Jurkat, Clone E6-1 (cell line): ENCODE data around the gene AQP12A.
"Not testable (repeated sequence)": the region's sequence is repeated elsewhere in the genome, so short reads cannot be mapped to it uniquely, and the experiment has no call there.

ENCODE experiments used
- DNase-seq: peaks from one replicate; pipeline ENCODE4 v3.0.0-alpha.2; 2011; ENCODE audit warnings: low read depth, low spot score
- H3K4me3 ChIP-seq: 2 replicates; pipeline ENCODE4 v1.5.1; 2011; ENCODE audit warnings: mild to moderate bottlenecking, low read length, control low read depth, moderate library complexity

AQP12A gene

DNA sequence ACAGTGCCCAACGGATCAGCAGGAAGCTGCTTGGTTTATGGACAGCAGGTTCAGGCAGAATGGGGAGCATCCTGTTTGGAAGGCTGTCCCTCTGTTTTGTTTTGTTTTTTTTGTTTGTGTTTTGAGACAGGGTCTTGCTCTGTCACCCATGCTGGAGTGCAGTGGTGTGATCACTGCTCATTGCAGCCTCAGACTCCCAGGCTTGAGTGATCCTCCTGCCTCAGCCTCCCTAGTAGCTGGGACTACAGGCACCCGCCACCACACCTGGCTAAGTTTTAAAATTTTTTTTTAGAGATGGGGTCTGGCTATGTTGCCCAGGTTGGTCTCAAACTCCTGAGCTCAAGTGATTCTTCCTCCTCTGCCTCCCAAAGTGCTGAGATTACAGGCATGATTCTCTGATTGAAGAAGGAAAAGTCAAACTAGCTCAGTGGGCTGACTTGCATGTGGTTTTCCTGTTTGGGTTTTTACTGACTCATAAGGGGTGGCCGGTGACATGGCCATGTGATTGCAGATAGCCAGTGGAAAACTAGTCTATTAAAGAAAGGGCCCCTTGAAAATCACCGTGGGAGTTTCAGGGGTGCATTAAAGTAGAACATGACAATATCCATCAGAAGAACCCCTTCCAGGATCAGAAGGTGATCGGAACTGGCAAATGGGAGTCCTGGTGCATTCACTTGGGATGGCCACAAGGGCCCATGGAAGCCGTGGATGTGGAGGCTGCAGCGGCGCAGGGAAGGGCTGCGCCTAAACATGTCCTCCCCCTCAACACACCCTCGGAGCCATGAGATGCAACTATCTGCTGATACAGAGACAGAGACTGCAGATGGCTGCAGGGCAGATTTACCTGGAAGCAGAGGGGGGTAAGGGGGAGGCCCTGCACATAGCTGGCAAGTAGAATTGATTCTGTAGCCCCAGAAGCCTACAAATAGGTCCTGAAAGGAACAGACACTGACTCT is 35.5 kb upstream of the AQP12A start:
- H3K4me3 ChIP-seq = no peak overlapping the region
- DNase-seq = no peak

DNA sequence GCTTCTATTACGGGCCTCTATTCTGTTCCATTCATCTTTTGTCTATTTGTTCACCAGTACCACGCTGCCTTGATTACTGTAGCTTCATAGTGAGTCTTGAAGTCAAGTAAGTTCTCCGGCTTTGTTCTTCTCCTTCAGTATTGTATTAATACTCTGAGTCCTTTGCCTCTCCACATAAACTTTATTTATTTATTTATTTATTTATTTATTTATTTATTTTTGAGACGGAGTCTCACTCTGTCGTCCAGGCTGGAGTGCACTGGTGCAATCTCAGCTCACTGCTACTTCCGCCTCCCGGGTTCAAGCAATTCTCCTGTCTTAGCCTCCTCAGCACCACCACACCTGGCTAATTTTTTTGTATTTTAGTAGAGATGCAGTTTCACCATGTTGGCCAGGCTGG is 31.8 kb upstream of the AQP12A start:
- DNase-seq, H3K4me3 ChIP-seq: not testable (repeated sequence)

DNA sequence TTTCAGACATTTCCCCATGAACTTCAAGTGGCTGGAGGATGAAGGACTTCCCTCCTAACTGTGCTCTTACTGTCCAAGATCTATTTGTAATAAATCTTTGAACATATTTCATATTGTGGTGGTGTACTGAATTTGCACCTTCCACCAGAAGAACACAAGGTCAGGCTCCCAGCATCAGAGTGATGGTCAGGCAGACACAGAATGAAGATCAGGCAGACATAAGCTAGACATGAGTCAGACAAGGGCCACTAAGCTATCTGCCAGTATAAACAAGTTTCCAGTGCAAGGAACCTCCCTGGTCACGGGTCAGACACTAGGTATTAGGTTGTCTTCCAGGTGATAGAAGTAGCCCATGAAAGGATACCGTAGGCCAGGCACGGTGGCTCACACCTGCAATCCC is 29.0 kb upstream of the AQP12A start:
- no peak for DNase-seq
- no peak overlapping the region for H3K4me3 ChIP-seq

DNA sequence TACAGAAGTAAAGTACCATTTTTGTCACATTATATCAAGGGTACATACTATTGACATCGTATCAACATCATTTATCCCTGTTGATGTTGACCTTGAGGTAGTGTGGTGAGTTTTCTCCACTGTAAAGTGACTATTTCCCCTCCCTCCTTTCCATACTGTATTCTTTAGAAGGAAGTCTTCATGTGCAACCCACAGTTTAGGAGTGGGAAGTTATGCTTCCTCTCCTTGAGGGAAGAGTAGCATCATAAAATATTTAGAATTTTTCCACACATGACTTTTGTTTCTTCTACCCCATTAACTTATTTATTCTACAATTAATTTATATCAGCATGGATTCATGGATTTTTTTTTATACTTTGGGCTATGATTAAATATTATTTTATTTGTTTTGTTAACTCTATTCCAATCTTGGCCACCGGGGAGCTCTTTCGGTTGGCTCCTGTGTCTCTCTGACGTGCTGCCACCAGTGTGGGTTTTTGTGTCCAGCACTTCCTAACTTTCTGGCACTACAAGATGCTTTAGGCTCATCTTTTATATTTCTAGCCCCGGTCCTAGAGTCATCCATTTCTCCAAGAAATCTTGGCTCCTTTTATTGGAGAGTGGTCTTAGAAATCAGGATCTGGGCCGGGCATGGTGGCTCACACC is 28.0 kb upstream of the AQP12A start:
- H3K4me3 ChIP-seq = no peak overlapping the region
- no peak for DNase-seq

DNA sequence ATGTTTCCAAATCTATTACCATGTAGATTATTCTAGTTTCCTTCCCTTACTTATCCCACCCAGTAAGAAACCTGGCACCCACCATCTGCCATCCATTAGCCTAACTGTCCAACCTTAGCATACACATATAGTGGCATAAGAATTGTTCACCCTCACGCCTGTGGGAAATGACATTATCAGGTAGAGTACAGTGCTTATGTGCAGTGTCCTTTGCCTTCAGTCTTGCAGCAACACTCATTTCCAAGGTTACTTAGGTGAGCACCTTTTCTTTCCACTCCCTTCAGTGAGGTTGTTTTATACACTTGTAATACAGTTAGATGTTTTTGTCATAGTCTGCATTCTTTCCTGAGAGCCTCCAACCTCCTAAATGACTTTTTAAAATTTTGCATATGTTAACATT is 27.0 kb upstream of the AQP12A start:
- H3K4me3 ChIP-seq = no peak overlapping the region
- DNase-seq = no peak

DNA sequence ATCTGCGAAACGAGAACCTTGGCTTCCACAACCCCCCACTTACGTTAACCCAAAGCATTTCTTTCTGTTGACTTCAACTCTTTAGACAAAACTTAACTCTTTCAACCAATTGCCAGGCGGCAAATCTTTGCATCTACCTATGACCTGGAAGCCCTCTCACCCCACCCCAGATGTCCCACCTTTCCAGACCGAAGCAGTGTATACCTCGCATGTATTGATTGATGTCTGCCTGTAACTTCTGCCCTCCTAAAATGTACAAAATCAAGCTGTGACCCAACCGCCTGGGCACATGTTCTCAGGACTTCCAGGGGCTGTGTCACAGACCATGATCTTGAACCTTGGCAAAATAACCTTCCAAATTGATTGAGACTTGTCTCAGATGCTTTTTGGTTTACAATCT is 21.3 kb upstream of the AQP12A start:
- no peak overlapping the region for H3K4me3 ChIP-seq
- no peak for DNase-seq

DNA sequence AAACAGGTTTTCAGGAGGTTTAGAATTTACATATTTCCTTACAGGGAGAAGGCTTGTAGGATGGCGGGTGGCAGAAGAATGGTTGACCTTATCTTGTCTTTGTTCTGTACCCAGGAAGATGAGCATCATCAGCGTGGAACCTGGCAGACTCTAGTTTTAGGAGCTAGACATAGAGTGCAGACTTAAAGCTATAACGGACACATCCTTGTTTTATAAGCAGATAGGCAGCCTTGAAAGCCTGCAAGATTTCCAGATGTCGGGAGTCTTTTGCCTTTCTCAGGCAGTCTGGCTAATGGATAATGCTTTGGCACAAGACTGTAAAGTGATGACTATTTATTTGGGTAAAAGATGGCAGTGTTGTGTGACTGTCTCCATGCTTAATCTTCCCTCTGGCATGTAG is 20.7 kb upstream of the AQP12A start:
- H3K4me3 ChIP-seq = no peak overlapping the region
- no peak for DNase-seq

DNA sequence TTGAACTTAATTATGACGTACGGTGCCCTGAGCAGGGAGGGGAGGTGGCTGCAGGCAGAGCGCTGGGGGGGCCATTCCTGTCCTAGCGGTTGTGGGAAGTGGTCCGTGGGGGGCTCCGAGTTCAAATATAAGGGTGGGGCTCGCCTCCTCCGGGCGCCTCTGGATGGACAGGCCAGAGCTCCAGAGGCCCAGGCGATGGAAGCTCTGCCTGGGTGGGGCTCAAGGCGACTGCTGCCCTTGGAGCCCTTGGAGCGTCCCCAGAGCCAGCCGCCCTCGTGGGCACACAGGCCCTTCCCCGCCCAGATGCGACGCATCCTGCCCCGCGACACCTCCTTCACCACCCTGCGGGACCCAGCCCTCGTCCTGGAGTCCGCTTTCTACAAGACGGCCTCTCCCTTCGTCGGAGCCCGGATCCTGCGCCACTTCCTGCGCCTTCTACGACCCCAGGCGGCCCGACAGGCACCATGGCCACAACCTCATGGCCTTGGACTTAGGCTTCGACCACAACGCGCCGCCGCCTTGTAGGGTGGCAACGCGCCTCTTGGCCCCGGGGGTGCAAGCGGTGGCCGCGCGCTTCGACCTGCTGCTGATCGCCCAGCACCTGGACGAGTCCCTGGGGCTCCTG is 19.5 kb upstream of the AQP12A start:
- DNase-seq = no peak
- H3K4me3 ChIP-seq = no peak overlapping the region

DNA sequence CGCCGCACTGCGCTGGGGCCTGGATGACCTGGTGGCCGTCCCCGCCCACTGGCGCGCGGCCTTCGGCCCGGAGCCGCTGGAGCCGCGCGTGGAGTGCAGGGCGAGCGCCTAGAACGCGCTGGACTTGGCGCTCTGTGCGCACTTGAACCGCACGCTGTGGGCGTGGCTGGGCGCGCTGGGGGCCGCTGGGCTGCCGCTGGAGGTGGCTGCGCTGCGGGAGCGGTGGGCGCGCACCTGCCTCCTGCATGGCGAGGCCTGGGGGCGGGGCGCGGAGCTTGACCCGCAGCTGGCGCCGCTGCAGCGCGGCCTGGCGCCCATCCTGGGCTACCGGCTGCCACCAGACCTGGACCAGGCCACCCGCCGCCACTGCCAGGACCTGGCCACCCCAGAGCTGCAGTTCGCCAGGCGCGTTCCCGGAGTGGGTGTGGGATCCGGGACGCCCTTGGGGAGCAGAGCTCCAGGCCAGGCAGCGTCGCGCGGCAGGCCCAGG is 18.9 kb upstream of the AQP12A start:
- H3K4me3 ChIP-seq = no peak overlapping the region
- DNase-seq = no peak

DNA sequence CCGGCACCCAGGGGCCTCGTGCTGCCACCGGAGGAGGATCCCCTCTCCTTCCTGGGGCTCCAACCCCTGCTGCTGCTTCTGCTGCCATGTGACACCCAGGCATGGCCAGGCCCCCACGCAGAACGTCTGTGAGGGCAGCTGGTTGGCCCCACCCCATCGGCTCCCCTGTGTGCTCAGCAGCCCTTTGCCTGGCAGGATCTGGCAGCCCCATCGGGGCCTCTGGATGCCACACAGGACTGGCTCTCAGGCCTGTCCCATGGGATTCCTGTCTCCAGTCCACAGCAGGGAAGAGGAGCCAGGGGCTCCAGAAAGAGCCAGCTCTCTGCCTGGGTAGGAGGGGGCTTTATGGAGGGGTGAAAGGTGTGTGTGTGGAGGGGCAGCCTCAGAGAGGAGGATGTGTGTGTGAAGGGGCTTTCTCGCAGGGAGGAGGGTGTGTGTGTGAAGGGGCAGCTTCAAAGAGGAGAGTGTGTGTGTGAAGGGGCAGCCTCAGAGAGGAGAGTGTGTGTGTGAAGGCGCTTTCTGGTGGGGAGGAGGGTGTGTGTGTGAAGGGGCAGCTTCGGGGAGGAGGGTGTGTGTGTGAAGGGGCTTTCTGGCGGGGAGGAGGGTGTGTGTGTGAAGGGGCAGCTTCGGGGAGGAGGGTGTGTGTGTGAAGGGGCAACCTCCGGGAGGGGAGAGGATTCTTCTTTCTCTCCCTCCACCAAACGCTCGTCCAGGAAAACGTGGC is 17.0 kb upstream of the AQP12A start:
- not testable (repeated sequence) for DNase-seq, H3K4me3 ChIP-seq

DNA sequence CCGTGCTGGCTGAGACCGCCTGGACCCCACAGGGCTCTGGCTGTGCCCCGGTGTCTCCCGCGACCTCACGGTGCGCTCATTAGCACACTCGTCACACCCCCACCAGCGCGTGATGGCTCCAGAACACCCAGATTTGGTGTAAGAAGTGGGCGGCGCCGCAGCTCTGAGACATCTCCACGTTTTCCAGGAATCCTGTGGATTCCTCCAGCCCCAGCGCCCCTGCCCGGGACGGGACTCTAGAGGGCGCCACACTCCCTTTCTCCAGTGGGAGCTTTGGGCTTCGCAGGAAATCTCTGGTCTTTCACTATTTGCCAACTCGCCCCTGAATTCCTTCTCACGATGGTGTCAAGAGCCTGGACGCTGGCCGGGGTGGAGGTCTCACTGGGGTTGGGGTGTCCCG is 16.3 kb upstream of the AQP12A start:
- not testable (repeated sequence) for H3K4me3 ChIP-seq, DNase-seq

DNA sequence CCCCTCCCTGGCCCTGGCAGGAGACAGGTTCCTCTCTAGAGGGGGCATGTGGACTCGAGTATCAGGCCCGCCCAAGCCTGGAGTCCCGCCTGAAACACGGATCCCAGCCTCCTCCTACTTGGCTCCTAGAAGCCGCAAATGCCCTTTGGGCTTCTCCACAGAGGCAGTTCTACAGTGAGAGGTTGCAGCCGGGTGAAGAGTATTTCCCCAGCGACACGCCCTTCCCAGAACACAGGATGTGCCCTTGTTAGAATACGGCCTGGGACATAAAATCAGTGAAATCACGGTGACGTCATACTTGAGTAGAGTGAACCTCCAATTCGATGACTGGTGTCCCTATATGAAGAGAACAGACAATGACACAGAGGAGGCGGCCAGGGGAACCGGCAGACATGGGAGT is 13.6 kb upstream of the AQP12A start:
- not testable (repeated sequence) for H3K4me3 ChIP-seq, DNase-seq

DNA sequence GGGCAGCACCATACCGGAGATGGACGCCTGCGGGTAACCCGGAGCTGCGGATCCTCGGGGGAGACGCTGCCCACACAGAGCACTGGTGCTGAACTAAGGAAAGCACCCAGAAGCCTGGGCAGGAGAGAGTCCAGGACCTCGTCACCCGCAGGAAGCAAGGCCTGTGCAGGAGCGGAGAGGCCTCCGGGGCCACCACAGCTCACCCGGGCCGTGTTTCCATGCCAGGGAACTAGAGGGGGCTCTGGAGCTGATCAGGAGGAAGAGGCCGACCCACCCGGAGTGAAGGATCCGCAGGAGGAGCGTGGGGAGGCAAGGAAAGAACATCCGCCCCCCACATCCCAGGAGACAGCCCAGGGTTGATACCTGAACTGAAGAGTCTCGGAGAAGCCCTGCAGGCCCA is 12.8 kb upstream of the AQP12A start:
- DNase-seq, H3K4me3 ChIP-seq: not testable (repeated sequence)

DNA sequence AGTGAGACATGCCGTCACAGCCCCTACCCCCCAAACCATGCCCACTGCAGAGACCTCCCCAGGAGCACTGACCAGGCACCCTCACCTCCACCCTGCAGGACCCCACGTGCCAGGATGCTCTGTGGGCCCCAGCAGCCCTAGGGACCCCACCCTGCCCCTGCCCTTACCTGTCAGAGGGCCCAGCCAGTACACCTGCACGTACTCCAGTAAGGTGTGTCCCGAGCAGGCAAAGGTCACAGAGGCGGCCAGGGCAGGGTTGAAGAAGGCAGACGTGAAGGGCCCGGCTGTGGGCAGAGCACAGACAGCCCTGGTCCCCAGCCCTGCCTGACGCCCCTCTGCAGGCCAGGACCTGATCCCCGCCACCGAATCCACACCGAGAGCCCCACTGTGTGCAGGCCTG is 11.5 kb upstream of the AQP12A start:
- H3K4me3 ChIP-seq, DNase-seq: not testable (repeated sequence)

DNA sequence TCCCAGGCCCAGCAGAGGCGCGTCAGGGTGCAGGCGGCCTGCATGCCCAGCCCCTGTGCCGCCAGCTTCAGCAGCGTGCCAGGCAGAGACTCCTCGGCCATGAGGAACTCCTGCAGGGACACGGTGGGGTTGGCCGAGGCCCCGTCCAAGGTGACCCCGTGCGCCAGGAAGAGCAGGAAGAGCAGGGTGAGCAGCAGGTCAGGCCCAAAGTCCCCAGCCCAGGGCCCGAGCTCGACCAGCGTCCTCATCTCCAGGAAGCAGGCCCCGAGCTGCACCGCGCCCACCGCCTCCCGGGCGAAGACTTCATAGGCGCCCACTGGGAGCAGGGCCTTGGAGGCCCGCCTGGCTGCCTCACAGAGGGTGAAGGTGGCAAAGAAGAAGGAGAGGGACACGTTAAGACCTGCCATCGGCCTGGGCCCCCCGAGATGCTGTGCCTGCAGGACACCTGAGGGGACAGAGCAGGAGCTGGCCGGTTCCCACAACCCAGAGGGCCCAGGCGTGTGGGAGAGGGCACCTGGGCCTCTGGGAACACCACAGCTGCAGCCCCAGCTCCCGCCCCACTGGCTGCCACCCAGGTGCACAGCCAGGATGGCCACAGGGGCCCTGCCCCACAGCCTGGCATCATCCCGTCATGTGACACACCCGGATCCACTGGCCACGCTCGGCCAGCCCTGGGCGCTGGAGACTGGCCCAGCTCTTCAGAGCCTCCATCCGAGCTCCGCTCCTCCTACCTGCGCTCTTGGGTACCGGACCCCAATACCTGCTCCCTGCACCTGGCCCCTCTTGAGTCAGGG is 9.0 kb upstream of the AQP12A start, which contains the start of gene AQP12B:
AQP12B (minus strand) TSS at position 455 of the 794 bp plus-strand sequence; CDS start at position 407, 48 bp downstream.
- not testable (repeated sequence) for H3K4me3 ChIP-seq, DNase-seq

DNA sequence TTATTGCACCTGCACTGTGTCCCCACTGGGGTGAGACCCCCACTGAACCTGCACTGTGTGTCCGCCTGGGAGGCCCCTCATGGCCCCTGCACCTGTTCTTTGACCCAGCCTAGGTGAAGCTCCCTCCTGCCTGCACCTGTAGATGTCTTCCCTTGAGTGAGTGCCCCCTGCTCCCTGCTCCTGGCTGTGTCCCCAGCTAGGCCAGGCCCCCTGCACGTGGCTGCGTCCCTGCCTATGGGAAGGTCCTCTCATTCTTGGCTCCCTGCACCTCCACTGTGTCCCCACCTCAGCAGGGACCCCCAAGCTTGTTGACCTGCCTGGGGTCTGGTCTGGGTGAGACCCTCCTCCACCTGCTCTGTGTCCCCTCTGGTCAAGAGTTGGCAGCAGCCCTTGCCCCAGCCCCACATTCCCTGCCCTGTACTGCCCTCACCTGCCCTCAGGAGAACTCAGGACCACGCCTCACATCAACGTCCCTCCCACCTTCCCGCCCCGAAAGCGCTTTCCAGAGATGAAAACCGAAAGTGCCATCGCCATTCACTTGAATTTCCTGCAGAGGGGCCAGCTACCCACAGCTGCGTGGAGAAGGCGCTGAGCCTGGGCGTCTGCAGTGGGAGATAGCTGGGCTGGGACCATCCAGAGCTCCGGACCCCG is 8.2 kb upstream of the AQP12A start:
- not testable (repeated sequence) for H3K4me3 ChIP-seq, DNase-seq

DNA sequence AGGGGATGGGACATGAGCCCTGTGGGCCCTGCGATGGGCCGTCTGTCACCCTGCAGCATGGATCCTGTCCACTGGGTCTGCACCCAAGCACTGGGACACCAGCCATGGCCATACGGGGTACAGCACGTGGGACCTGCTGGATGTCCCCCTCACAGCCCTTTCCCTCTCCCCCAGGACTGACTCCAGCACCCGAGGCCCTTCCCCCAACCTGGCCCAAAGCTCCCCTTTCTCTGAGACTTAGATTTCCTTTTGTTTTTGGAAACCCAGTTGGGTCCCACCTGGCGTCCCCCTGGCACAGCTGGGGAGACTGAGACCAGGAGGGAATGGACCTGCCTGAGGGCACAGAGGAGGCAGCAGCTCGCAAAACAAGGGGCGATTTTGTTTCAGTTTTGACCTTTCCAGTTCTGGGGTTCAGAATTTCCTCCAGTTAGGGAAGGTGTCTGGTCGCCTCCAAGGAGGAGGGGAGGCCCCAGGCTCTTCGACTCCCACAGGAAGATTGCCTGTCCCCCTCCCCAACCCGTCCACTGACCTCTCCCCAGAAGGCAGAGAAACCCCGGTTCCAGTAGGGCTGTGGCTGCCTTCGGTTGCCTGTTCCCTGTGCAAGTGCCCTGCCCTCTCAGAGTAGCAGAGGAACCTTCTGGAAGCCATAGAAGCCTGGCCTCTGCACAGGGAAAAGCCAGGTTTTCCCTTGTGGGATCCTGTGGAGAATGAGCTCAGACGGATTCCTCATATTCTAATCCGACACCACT is 7.5 kb upstream of the AQP12A start:
- not testable (repeated sequence) for H3K4me3 ChIP-seq, DNase-seq
